ENCODE data around the gene S100A10.

DNA sequence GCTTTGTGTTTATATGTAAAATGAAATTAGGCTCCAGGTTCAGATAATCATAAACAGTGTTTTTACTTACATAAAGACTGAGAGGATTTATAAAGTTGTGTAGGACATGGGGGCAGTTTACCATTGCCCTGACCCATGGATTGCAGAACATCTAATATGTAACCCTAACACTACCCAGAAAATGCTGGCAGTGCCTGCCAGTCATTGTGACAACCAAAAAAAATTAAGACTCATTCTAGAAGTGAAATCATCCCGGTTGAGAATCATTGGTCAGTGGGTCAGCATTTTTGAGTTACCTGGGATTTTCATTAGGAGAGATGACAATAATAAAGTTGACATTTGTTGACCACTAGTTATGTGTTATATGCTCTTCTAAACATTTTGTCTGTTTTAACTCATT, 53.1 kb downstream of the S100A10 start:
- TF ChIP-seq, protein P1, sequence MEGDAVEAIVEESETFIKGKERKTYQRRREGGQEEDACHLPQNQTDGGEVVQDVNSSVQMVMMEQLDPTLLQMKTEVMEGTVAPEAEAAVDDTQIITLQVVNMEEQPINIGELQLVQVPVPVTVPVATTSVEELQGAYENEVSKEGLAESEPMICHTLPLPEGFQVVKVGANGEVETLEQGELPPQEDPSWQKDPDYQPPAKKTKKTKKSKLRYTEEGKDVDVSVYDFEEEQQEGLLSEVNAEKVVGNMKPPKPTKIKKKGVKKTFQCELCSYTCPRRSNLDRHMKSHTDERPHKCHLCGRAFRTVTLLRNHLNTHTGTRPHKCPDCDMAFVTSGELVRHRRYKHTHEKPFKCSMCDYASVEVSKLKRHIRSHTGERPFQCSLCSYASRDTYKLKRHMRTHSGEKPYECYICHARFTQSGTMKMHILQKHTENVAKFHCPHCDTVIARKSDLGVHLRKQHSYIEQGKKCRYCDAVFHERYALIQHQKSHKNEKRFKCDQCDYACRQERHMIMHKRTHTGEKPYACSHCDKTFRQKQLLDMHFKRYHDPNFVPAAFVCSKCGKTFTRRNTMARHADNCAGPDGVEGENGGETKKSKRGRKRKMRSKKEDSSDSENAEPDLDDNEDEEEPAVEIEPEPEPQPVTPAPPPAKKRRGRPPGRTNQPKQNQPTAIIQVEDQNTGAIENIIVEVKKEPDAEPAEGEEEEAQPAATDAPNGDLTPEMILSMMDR (IDR thresholded peaks at IDR 0.05; ENCODE audit: low read depth, low read length, missing input control), result no peak
- TF ChIP-seq JUND (IDR thresholded peaks at IDR 0.05) (no peak), RAD21 (IDR thresholded peaks at IDR 0.05) (no peak)
